Kidney (tissue), 14 donors: ENCODE measurements around the gene GRAMD4. TPM values are rescaled to one million over a fixed set of nuclear protein-coding genes. Genes with fewer than 3 reads are reported as not detected.

Experiments used
- DNase-seq, 5 donors: peaks; one replicate each; pipeline ENCODE4 v3.0.0-alpha.2; 2013 to 2020
- FAIRE-seq: peaks from 2 replicates; lab custom pipeline; 2012; peaks lifted over from hg19 to GRCh38; lab: Jason Lieb, UNC
- H3K27ac ChIP-seq, 2 donors: one replicate each; pipeline ENCODE4 v1.7.0; 2013; ENCODE audit warnings: low read depth in 2 of 2, low read length in 2 of 2, inconsistent platforms in 1 of 2
- H3K27me3 ChIP-seq: one replicate; pipeline ENCODE4 v1.7.1; 2013; ENCODE audit warnings: low read length, inconsistent platforms; ENCODE audit not compliant: control insufficient read depth, insufficient read depth
- H3K36me3 ChIP-seq, 3 donors: one replicate each; pipeline versions ENCODE4 v1.7.0 to v1.7.1; 2013; ENCODE audit warnings: low read length in 3 of 3, control low read depth in 1 of 3, inconsistent platforms in 1 of 3; ENCODE audit not compliant: insufficient read depth in 3 of 3, control insufficient read depth in 2 of 3
- H3K4me1 ChIP-seq, 3 donors: one replicate each; pipeline versions ENCODE4 v1.7.0 to v1.7.1; 2013; ENCODE audit warnings: low read length in 3 of 3, inconsistent platforms in 1 of 3, low read depth in 1 of 3; ENCODE audit not compliant: control insufficient read depth in 2 of 3, insufficient read depth in 2 of 3
- H3K4me3 ChIP-seq, 3 donors: one replicate each; pipeline versions ENCODE4 v1.7.0 to v1.8.1; 2013; ENCODE audit warnings: low read length in 3 of 3, control low read depth in 1 of 3, inconsistent platforms in 1 of 3
- H3K9ac ChIP-seq, 3 donors: one replicate each; pipeline versions ENCODE4 v1.7.0 to v1.7.1; 2013; ENCODE audit warnings: low read length in 3 of 3, control low read depth in 1 of 3, inconsistent platforms in 1 of 3
- H3K9me3 ChIP-seq, 3 donors: one replicate each; pipeline versions ENCODE4 v1.7.0 to v1.7.1; 2013; ENCODE audit warnings: low read length in 3 of 3, control low read depth in 1 of 3, inconsistent platforms in 1 of 3; ENCODE audit not compliant: control insufficient read depth in 2 of 3, insufficient read depth in 1 of 3
- intact Hi-C: fragments of 100-400 bp; cut with DNase I; formaldehyde crosslinking; loops from one replicate; pipeline ENCODE4 v1.11.1; 2022
- polyA plus RNA-seq: library from polyadenylated mRNA; stranded (reverse); fragments of 350-450 nt; fragmentation: Illumina TruSeq; extraction: RNeasy Lipid Tissue Mini Kit (QIAGEN cat#74804); gene quantifications from one replicate; pipeline ENCODE4 v1.2.3, GENCODE V29; 2014; ENCODE audit warnings: low read depth, low replicate concordance; ENCODE audit not compliant: insufficient read depth
- total RNA-seq: library from RNA; stranded (reverse); fragmentation: NEBNext Ultra II Directional; extraction: Animal tissue kit (Norgen Biotek cat#: 25700); gene quantifications from one replicate; pipeline ENCODE4 v1.2.1, GENCODE V29; 2021
- TF ChIP-seq, protein P1 (sequence below): IDR thresholded peaks from 3 replicates; pipeline ENCODE4 v1.5.1; 2012; ENCODE audit warnings: mild to moderate bottlenecking, moderate library complexity, borderline replicate concordance; ENCODE audit not compliant: insufficient read depth; ENCODE audit errors: extremely low read depth
- donor health status: control.
- donor health status: control.
- donor health status: control.
- donor health status: control.
- donor health status: control.
- donor health status: DM: yes; HTN: yes; CAD: no.
- donor health status: Normal renal cell carcinoma (clear cell type).

GRAMD4 gene
- total and polyA plus RNA-seq, 2 donors from 2014 or later, result 12.1 to 58.2 TPM

GRCh38 chr22:46657655-46657953 lies 37.4 kb downstream of the GRAMD4 start:
- no peak for FAIRE-seq

DNA sequence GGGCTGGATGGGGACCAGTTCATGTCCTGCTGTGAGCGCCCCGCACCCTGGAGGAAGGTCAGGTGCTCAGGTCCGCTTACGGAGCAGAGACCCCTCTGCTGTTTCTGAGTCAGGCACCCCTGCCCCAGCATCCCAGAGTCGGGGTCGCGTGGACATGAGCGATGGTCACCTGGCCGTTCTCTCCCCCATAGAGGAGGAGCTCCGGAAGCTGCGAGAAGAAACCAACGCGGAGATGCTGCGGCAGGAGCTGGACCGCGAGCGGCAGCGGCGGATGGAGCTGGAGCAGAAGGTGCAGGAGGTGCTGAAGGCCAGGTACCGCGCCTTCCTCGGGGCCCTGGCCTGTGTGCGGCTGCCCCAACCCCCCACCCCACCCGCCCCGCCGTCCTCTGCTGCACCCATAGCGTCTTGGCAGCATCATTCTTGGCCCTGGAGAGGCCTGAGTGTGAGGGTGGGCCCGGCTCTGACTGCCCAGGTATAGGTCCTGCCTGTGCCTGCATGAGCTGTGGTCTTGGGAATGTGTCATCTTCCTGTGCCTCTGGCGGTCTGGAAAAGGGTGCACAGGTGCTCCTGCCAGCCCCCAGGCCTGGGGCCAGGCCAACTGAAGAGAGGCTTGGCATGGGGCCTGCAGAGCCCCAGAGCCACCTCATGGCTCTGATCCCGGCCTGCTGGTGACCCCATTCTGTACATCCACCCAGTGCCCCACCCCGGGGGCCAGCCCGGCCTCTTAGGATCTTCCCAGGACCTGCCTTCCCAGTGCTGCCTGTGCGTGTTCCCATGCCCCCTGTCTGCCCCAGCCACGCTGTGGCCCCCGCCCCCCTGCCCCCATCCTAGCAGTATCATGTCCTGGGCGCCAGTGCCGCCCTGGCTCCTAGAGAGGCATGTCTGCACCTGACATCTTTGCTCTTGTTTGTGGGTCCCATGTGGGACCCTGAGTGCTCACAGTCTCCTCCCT lies 38.1 kb downstream of the GRAMD4 start:
- Histone ChIP-seq H3K27me3 (no peaks in the 10 kb centered on the region), H3K27ac (no peak overlapping the region), H3K9me3 (no peaks in the 10 kb centered on the region), H3K4me1 (peaks cover 0 to 14% (median 10%) of the 10 kb centered on the region in 3 donors), H3K4me3 (no peak overlapping the region), H3K9ac (no peak overlapping the region), H3K36me3 (no peaks in the 10 kb centered on the region)
- TF ChIP-seq, protein P1, sequence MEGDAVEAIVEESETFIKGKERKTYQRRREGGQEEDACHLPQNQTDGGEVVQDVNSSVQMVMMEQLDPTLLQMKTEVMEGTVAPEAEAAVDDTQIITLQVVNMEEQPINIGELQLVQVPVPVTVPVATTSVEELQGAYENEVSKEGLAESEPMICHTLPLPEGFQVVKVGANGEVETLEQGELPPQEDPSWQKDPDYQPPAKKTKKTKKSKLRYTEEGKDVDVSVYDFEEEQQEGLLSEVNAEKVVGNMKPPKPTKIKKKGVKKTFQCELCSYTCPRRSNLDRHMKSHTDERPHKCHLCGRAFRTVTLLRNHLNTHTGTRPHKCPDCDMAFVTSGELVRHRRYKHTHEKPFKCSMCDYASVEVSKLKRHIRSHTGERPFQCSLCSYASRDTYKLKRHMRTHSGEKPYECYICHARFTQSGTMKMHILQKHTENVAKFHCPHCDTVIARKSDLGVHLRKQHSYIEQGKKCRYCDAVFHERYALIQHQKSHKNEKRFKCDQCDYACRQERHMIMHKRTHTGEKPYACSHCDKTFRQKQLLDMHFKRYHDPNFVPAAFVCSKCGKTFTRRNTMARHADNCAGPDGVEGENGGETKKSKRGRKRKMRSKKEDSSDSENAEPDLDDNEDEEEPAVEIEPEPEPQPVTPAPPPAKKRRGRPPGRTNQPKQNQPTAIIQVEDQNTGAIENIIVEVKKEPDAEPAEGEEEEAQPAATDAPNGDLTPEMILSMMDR, result no peak
- DNase-seq (no peak), FAIRE-seq (no peak)
- intact Hi-C loops, result no loop called here

More at GRCh38 chr22:46657655-46657953, 37.4 kb downstream of the GRAMD4 start:
- no peak for DNase-seq
- no peak overlapping the region for H3K27ac ChIP-seq
- no peaks in the 10 kb centered on the region for H3K36me3 ChIP-seq
- H3K27me3 ChIP-seq, result no peaks in the 10 kb centered on the region
- TF ChIP-seq, protein P1, result no peak
- peaks cover 0 to 21% (median 13%) of the 10 kb centered on the region in 3 donors for H3K4me1 ChIP-seq
- H3K9me3 ChIP-seq, result no peaks in the 10 kb centered on the region
- intact Hi-C loops, result no loop called here
- H3K4me3 ChIP-seq, result no peak overlapping the region
- no peak overlapping the region for H3K9ac ChIP-seq

- Histone ChIP-seq H3K27me3 (no peaks in the 10 kb centered on the region), H3K4me3 (no peak overlapping the region), H3K36me3 (peaks cover 0 to under 1% (median 0%) of the 10 kb centered on the region in 3 donors), H3K9me3 (no peaks in the 10 kb centered on the region), H3K27ac (no peak overlapping the region), H3K4me1 (peaks cover 0 to 11% (median 10%) of the 10 kb centered on the region in 3 donors), H3K9ac (no peak overlapping the region)
- intact Hi-C loops, result no loop called here
- no peak for FAIRE-seq
- TF ChIP-seq, protein P1, result no peak
- peak in 1 of 5 donors; percentile 41 for DNase-seq
Measured at GRCh38 chr22:46659059-46659790, 39.0 kb downstream of the GRAMD4 start.
